ENCODE data around the gene CDPF1.
"Not testable (repeated sequence)": the region's sequence is repeated elsewhere in the genome, so short reads cannot be mapped to it uniquely, and the experiment has no call there.

Gene CDPF1

DNA sequence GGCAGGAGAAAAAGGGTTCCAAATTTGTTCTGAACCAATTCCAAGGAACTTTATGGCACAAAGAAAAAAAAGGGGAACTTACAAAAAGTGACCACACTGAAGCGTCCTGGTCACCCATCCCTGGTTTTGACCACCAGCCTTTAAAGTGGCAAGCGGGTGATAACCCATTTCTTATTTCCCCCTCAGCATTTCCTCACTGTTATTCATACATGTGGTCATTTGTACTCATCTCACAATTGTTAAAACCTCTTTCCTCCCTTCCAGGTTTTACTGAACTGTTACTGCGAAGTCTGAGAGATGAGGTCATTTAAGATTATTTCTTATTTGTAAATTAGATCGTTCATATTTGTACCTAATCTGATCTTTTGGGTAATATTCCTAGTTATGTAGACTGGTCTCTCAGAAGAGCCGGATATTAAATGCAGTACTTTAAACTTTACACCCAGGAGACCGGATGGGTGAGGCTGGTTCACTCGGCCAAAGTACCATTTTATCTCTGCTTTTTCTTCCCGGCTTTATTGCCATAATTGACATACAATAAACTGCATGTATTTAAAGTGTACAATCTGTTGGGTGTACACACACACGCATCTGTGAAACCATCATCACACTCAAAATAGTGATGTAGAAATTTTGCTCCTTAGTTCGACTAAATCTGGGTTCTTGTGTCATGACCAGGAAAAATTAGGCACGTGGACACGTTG is 47.0 kb downstream of the CDPF1 start:
- no peak overlapping the region for H3K9ac ChIP-seq
- TF ChIP-seq, protein P1, sequence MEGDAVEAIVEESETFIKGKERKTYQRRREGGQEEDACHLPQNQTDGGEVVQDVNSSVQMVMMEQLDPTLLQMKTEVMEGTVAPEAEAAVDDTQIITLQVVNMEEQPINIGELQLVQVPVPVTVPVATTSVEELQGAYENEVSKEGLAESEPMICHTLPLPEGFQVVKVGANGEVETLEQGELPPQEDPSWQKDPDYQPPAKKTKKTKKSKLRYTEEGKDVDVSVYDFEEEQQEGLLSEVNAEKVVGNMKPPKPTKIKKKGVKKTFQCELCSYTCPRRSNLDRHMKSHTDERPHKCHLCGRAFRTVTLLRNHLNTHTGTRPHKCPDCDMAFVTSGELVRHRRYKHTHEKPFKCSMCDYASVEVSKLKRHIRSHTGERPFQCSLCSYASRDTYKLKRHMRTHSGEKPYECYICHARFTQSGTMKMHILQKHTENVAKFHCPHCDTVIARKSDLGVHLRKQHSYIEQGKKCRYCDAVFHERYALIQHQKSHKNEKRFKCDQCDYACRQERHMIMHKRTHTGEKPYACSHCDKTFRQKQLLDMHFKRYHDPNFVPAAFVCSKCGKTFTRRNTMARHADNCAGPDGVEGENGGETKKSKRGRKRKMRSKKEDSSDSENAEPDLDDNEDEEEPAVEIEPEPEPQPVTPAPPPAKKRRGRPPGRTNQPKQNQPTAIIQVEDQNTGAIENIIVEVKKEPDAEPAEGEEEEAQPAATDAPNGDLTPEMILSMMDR (conservative IDR thresholded peaks at IDR 0.05; ENCODE audit: low read depth, low read length): no peak
- H3K4me2 ChIP-seq: no peak overlapping the region
- H3K4me1 ChIP-seq (ENCODE audit: low read depth, poor library complexity, severe bottlenecking): no peaks in the 10 kb centered on the region
- H3K79me2 ChIP-seq (ENCODE audit: insufficient read depth, low read depth): no peaks in the 10 kb centered on the region
- H3K36me3 ChIP-seq (ENCODE audit: insufficient read depth): no peaks in the 10 kb centered on the region
- H3K27me3 ChIP-seq (ENCODE audit: insufficient read depth, low read depth): no peaks in the 10 kb centered on the region
- no peak overlapping the region for H2AFZ ChIP-seq (ENCODE audit: low read depth)
- H4K20me1 ChIP-seq (ENCODE audit: insufficient read depth): no peaks in the 10 kb centered on the region
- H3K4me3 ChIP-seq (IDR thresholded peaks at IDR 0.05; ENCODE audit: insufficient read depth, low read depth, low read length): no peak overlapping the region
- H3K27ac ChIP-seq: no peak overlapping the region

DNA sequence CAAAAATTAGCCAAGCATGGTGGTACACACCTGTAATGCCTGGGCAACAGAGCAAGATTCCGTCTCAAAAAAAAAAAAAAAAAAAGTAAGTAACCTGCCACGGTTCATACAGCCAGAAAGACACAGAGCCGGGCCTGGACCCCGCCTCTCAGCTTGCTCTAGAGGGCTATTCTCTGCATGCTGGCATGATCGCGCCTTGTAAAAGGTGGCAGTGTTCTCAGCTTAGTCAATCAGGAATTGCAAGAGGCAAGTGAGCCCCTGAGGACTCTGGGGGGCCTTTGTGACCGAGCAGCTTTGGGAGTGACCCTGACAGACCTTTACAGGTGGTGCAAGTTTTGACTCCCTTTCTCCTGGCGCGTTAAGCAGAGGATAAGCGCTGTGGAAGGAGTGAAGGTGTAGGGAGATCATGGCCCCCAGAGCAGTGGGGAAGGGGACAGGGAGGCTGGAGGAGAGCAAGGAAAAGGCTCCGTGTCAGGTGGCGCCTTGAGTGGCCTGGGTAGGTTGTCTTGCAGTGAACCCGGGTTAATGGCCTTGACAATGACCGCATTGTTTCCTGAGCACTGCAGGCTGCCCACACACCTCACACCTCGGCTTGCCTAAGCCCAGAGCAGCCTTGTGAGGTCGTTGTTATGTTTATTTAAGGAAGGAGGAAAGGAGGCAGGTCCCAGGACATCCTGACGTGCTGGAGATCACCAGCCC is 48.9 kb downstream of the CDPF1 start:
- TF ChIP-seq, protein P1 (conservative IDR thresholded peaks at IDR 0.05; ENCODE audit: low read depth, low read length): no peak
- no peak overlapping the region for H2AFZ ChIP-seq (ENCODE audit: low read depth)
- H3K9ac ChIP-seq: no peak overlapping the region
- no peaks in the 10 kb centered on the region for H3K27me3 ChIP-seq (ENCODE audit: insufficient read depth, low read depth)
- no peaks in the 10 kb centered on the region for H3K79me2 ChIP-seq (ENCODE audit: insufficient read depth, low read depth)
- H3K27ac ChIP-seq: no peak overlapping the region
- no peak overlapping the region for H3K4me3 ChIP-seq (IDR thresholded peaks at IDR 0.05; ENCODE audit: insufficient read depth, low read depth, low read length)
- no peaks in the 10 kb centered on the region for H3K36me3 ChIP-seq (ENCODE audit: insufficient read depth)
- H3K4me1 ChIP-seq (ENCODE audit: low read depth, poor library complexity, severe bottlenecking): no peaks in the 10 kb centered on the region
- H4K20me1 ChIP-seq (ENCODE audit: insufficient read depth): no peaks in the 10 kb centered on the region
- H3K4me2 ChIP-seq: no peak overlapping the region

DNA sequence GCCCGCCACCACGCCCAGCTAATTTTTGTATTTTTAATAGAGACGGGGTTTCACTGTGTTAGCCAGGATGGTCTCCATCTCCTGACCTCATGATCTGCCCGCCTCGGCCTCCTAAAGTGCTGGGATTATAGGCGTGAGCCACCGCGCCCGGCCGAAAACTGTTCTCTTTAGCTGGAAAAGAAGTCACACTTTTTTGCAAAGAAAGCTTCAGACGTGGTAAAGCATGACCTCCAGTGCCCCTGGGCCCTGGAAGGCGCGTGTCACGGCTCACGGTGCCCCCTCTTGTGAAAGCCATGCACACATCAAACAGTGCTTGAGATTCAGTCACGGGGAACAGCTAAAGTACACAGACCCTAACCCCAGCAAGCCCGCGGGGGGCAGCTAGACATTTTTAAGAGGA is 51.3 kb downstream of the CDPF1 start:
- H3K4me3 ChIP-seq (IDR thresholded peaks at IDR 0.05; ENCODE audit: insufficient read depth, low read depth, low read length); H3K4me1 ChIP-seq (ENCODE audit: low read depth, poor library complexity, severe bottlenecking); H4K20me1 ChIP-seq (ENCODE audit: insufficient read depth); H3K79me2 ChIP-seq (ENCODE audit: insufficient read depth, low read depth); H3K4me2 ChIP-seq; H2AFZ ChIP-seq (ENCODE audit: low read depth); H3K27me3 ChIP-seq (ENCODE audit: insufficient read depth, low read depth); H3K9ac ChIP-seq; H3K27ac ChIP-seq; H3K36me3 ChIP-seq (ENCODE audit: insufficient read depth): not testable (repeated sequence)

DNA sequence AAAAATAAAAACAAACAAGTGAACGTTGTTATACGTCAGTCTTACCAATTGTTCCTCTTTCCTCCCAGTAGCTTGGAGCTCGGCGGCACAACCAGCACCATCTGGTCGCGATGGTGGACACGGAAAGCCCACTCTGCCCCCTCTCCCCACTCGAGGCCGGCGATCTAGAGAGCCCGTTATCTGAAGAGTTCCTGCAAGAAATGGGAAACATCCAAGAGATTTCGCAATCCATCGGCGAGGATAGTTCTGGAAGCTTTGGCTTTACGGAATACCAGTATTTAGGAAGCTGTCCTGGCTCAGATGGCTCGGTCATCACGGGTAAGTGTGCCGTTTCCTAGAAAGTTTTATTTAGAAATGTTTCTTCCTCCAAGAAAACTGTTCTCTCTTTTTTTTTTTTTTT is 51.8 kb downstream of the CDPF1 start:
- Histone ChIP-seq H3K27me3 (ENCODE audit: insufficient read depth, low read depth) (no peaks in the 10 kb centered on the region), H3K4me3 (IDR thresholded peaks at IDR 0.05; ENCODE audit: insufficient read depth, low read depth, low read length) (no peak overlapping the region), H2AFZ (ENCODE audit: low read depth) (no peak overlapping the region), H3K79me2 (ENCODE audit: insufficient read depth, low read depth) (no peaks in the 10 kb centered on the region), H3K4me1 (ENCODE audit: low read depth, poor library complexity, severe bottlenecking) (no peaks in the 10 kb centered on the region), H3K27ac (no peak overlapping the region), H4K20me1 (ENCODE audit: insufficient read depth) (no peaks in the 10 kb centered on the region), H3K4me2 (no peak overlapping the region), H3K9ac (no peak overlapping the region), H3K36me3 (ENCODE audit: insufficient read depth) (no peaks in the 10 kb centered on the region)
- TF ChIP-seq, protein P1 (conservative IDR thresholded peaks at IDR 0.05; ENCODE audit: low read depth, low read length): no peak

DNA sequence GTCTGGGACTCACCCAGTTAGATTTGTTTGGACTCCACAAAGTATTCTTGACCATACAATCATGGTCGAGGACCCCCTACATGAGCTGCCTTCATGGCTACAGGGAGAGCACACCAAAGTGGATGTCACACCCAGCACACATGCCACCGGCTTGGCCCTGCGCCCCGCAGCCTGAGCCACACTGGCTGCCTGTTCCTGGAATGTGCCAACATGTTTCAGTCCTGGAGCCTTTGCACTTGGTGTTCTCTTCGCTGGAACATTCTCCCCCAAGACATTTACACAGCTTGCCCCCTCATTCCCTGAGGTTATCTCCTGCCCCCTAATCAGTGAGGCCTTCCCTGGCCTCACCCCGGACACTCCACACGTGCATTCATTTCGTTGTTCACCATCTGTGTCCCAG is 53.8 kb downstream of the CDPF1 start:
- no peaks in the 10 kb centered on the region for H3K27me3 ChIP-seq (ENCODE audit: insufficient read depth, low read depth)
- H4K20me1 ChIP-seq (ENCODE audit: insufficient read depth): no peaks in the 10 kb centered on the region
- H3K79me2 ChIP-seq (ENCODE audit: insufficient read depth, low read depth): no peaks in the 10 kb centered on the region
- H3K36me3 ChIP-seq (ENCODE audit: insufficient read depth): no peaks in the 10 kb centered on the region
- H3K4me1 ChIP-seq (ENCODE audit: low read depth, poor library complexity, severe bottlenecking): no peaks in the 10 kb centered on the region
- H3K27ac ChIP-seq: no peak overlapping the region
- H3K4me2 ChIP-seq: no peak overlapping the region
- H3K9ac ChIP-seq: no peak overlapping the region
- H2AFZ ChIP-seq (ENCODE audit: low read depth): no peak overlapping the region
- TF ChIP-seq, protein P1 (conservative IDR thresholded peaks at IDR 0.05; ENCODE audit: low read depth, low read length): no peak
- H3K4me3 ChIP-seq (IDR thresholded peaks at IDR 0.05; ENCODE audit: insufficient read depth, low read depth, low read length): no peak overlapping the region

Data from KMS-11 (cell line).